ENCODE data around the gene LAPTM4A.
"Not testable (repeated sequence)": the region's sequence is repeated elsewhere in the genome, so short reads cannot be mapped to it uniquely, and the experiment has no call there.

The LAPTM4A gene

GRCh38 chr2:20051532-20052228 is at the start of gene LAPTM4A:
Gene LAPTM4A (minus strand): TSS chr2:20051628. CDS start chr2:20051520, 108 bp downstream.
- peak; percentile 99 for DNase-seq

DNA sequence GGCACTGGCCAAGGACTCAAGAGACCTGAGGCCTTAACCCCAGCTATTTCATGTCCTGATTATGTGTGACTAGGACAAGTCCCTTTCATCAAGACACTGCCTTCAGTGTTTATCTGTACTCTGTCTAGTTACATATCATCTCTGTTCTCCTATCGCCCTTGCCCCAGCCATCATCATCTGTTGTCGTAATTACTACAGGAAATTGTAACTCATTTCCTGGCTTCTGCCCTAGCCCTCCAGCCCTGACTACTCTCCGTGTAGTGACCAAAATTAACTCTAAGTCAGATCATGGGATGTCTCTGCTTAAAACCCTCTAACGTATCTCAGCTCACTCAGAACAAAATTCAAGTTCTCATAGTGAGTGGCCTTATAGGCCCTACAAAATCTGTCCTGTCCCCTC is 49.3 kb upstream of the LAPTM4A start:
- DNase-seq: no peak

DNA sequence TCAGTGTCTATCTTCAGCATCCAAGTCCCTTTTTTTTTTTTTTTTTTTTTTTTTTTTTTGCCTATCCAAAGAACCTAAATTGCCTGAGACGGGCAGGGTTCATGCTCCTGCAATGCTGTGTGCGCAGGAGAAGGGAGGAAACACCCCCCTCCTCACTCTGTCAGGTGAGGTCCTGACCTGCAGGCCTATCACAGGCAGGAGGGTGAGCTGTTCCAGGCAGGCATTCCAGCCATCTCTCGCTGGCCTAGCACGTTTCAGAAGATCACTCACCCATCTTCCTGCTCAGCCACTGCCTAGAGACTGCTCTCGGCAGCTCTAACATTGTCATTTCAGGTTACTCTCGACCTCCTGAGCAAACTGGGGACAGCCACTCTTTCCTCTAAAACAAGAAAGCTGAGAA is 48.4 kb upstream of the LAPTM4A start:
- DNase-seq: no peak

- DNase-seq: peak; percentile 69
Measured at GRCh38 chr2:20097889-20098714, 46.7 kb upstream of the LAPTM4A start.

- no peak for DNase-seq
Measured at GRCh38 chr2:20095469-20095868, 44.0 kb upstream of the LAPTM4A start.

- DNase-seq: no peak
Measured at GRCh38 chr2:20094955-20095354, 43.5 kb upstream of the LAPTM4A start.

- DNase-seq: no peak
Measured at GRCh38 chr2:20094142-20094755, 42.8 kb upstream of the LAPTM4A start.

- no peak for DNase-seq
Measured at GRCh38 chr2:20093263-20094141, 42.1 kb upstream of the LAPTM4A start.

GRCh38 chr2:20092901-20093235 is 41.4 kb upstream of the LAPTM4A start:
- no peak for DNase-seq

GRCh38 chr2:20092226-20092900 is 40.9 kb upstream of the LAPTM4A start:
- DNase-seq: no peak

DNA sequence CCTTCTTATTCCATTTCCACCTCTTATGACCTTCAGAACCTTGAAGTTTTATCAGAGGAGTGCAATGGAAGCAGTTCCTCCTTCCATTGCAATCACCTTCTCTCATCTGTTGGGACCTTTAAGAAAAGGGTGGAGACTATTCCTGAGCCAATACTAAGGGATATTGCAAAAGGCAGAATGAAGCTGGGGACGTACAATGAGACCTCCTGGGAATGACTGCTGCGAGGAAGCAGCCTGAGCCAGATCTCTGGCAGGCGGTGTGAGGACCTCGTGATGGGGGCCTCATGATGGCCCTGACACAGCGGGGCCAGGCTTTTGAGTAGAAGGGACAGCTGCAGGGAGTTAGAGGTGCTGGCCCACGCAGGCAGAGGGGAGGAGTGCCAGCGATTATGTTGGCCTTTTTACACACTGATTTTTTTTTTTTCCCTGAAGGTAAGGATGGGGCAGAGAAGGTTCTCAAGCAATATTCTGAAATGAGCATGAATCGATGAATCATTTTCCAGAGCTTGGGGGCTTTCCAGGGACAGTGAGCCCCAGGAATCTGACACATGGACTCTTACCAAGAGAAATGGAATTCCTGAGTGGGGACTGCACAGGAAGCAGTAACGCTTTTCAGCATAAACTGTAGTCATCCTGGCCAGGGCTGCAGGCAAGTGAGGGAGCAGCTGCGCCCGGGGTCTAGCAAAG is 40.0 kb upstream of the LAPTM4A start:
- DNase-seq: no peak

GRCh38 chr2:20089715-20090464 is 38.5 kb upstream of the LAPTM4A start:
- no peak for DNase-seq

DNA sequence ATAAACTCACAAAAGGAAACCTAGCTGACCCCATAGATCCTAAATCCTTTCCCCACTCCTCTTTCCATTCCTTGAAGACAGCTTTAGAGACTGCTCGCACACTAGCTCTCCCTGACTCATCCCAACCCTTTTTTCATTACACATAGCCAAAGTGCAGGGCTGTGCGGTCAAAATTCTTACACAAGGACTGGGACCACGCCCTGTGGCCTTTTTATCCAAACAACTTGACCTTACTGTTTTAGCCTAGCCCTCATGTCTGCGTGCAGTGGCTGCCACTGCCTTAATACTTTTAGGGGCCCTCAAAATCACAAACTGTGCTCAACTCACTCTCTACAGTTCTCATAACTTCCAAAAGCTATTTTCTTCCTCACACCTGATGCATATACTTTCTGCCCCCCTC is 34.5 kb upstream of the LAPTM4A start:
- not testable (repeated sequence) for DNase-seq

GRCh38 chr2:20082812-20083211 is 31.4 kb upstream of the LAPTM4A start:
- DNase-seq: not testable (repeated sequence)

- DNase-seq: no peak
Measured at GRCh38 chr2:20081841-20082240, 30.4 kb upstream of the LAPTM4A start.

DNA sequence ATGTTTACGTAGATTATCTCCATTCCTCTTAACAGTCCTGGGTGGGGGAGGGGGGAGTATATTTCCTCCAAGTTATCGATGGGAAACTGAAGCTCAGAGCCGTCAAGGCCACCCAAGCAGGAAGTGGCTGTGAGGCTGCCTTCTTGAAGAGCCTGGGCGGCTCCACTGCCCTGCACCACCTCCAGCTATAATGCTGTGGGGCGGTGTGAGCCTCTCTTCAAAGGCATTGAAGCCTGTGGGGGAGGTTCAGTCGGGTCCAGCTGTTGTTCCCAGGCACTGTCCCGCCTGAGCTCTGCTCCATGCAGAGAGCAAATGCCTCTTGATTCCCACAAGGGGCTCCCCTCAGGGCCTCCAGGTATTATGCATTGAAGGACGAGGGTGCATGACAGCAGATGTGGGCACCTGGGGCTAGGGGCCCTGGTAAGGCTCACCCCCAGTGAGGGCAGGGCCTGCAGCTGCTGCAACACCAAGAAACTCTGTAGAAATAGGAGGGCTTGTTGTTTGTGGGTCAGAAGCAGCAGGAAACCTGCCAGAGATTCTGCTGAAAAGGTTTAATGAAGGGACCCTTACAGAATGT is 29.5 kb upstream of the LAPTM4A start:
- DNase-seq: no peak

GRCh38 chr2:20080428-20080827 is 29.0 kb upstream of the LAPTM4A start:
- no peak for DNase-seq

GRCh38 chr2:20079546-20080115 is 28.2 kb upstream of the LAPTM4A start:
- no peak for DNase-seq

DNA sequence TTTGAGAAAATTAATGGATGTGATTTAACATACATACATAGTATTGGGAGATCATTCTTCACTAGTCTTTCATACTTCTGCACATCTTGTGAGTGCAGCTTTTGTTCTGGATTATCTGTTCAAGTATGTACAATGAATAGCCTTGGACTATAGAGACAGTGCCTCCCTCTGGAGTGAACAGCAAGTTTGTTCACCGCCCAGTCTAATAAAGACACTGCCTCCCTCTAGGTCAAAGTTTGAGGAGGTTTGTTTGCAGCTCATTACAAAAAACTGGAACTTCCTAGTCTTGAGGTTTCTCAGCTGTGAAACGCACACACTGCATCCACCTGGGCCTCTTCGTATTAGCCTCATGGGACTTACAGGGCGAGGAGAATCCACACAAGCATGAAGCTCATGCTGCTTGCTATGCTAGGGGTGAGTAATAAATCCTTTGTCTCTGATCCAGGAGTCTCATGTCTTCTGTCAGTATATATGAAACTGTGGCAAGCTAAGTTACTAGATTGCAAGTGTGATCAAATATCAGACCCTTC is 26.0 kb upstream of the LAPTM4A start:
- DNase-seq: no peak

- DNase-seq: no peak
Measured at GRCh38 chr2:20076757-20077156, 25.3 kb upstream of the LAPTM4A start.

All from midbrain (tissue), 1 donor.